ENCODE data around the gene TBC1D16.
"Not testable (repeated sequence)": the region's sequence is repeated elsewhere in the genome, so short reads cannot be mapped to it uniquely, and the experiment has no call there.

The TBC1D16 gene

GRCh38 chr17:79966681-79967080, 69.0 kb downstream of the TBC1D16 start:
- no peak for DNase-seq

- DNase-seq = no peak
Measured at GRCh38 chr17:79965806-79966205, 69.9 kb downstream of the TBC1D16 start.

- DNase-seq = not testable (repeated sequence)
Measured at GRCh38 chr17:79962467-79962866, 73.2 kb downstream of the TBC1D16 start.

- DNase-seq = not testable (repeated sequence)
Measured at GRCh38 chr17:79961567-79961966, 74.1 kb downstream of the TBC1D16 start.

GRCh38 chr17:79960788-79961522, 74.7 kb downstream of the TBC1D16 start:
- no peak for DNase-seq

- no peak for DNase-seq
Measured at GRCh38 chr17:79959042-79959441, 76.6 kb downstream of the TBC1D16 start.

GRCh38 chr17:79956853-79957252, 78.8 kb downstream of the TBC1D16 start:
- DNase-seq = no peak

- DNase-seq = not testable (repeated sequence)
Measured at GRCh38 chr17:79956441-79956735, 79.3 kb downstream of the TBC1D16 start.

GRCh38 chr17:79955691-79956440, 79.8 kb downstream of the TBC1D16 start:
- no peak for DNase-seq

GRCh38 chr17:79955167-79955549, 80.5 kb downstream of the TBC1D16 start:
- no peak for DNase-seq

- no peak for DNase-seq
Measured at GRCh38 chr17:79954281-79955166, 81.1 kb downstream of the TBC1D16 start.

- DNase-seq = no peak
Measured at GRCh38 chr17:79953335-79953734, 82.3 kb downstream of the TBC1D16 start.

- DNase-seq = no peak
Measured at GRCh38 chr17:79952901-79953300, 82.8 kb downstream of the TBC1D16 start.

GRCh38 chr17:79952265-79952877, 83.3 kb downstream of the TBC1D16 start:
- no peak for DNase-seq

- DNase-seq = no peak
Measured at GRCh38 chr17:79951361-79952264, 84.1 kb downstream of the TBC1D16 start.

- no peak for DNase-seq
Measured at GRCh38 chr17:79950751-79951150, 84.9 kb downstream of the TBC1D16 start.

GRCh38 chr17:79950306-79950705, 85.4 kb downstream of the TBC1D16 start:
- no peak for DNase-seq

GRCh38 chr17:79949656-79950209, 85.9 kb downstream of the TBC1D16 start:
- DNase-seq = no peak

- DNase-seq = no peak
Measured at GRCh38 chr17:79948945-79949655, 86.6 kb downstream of the TBC1D16 start.

GRCh38 chr17:79948406-79948944, 87.2 kb downstream of the TBC1D16 start:
- no peak for DNase-seq

All from stimulated activated CD4-positive, alpha-beta T cell treated with anti-CD3 and anti-CD28 coated beads, Interleukin-4, amount 100 ng/mL, for 1 hour (primary cell).